Loucy (cell line): Measurements from ENCODE around the gene BCAS1.

Experiments used
- H2AFZ ChIP-seq: fragments of 200-600 bp; sonication (generic); 2 replicates; pipeline ENCODE4 v1.6.0; 2016; ENCODE audit warnings: antibody characterized with exemption, mild to moderate bottlenecking, low read length, moderate library complexity
- H3F3A ChIP-seq: fragments of 200-600 bp; 2 replicates; pipeline ENCODE4 v1.6.0; 2016; ENCODE audit warnings: antibody characterized with exemption, low read depth, mild to moderate bottlenecking
- H3K27me3 ChIP-seq: fragments of 200-600 bp; sonication (generic); 2 replicates; pipeline ENCODE4 v1.6.1; 2014; ENCODE audit warnings: low read length, mild to moderate bottlenecking; ENCODE audit not compliant: insufficient read depth, poor library complexity, severe bottlenecking
- H3K36me3 ChIP-seq: fragments of 200-600 bp; sonication (generic); 2 replicates; pipeline ENCODE4 v1.6.1; 2016; ENCODE audit warnings: low read length; ENCODE audit not compliant: insufficient read depth
- H3K4me1 ChIP-seq: fragments of 200-600 bp; sonication (generic); 2 replicates; pipeline ENCODE4 v1.5.1; 2014; ENCODE audit warnings: low read length, mild to moderate bottlenecking; ENCODE audit not compliant: insufficient read depth, poor library complexity, severe bottlenecking
- H3K4me2 ChIP-seq: fragments of 200-600 bp; sonication (generic); 2 replicates; pipeline ENCODE4 v1.6.0; 2014; ENCODE audit warnings: antibody characterized with exemption, low read length, low read depth, mild to moderate bottlenecking; ENCODE audit not compliant: poor library complexity, severe bottlenecking
- H3K4me3 ChIP-seq: fragments of 200-600 bp; sonication (generic); 2 replicates; pipeline ENCODE4 v1.5.1; 2014; ENCODE audit warnings: low read length, mild to moderate bottlenecking, mixed read lengths; ENCODE audit not compliant: poor library complexity, severe bottlenecking
- H3K79me2 ChIP-seq: fragments of 200-600 bp; sonication (generic); 2 replicates; pipeline ENCODE4 v1.6.1; 2014; ENCODE audit warnings: low read length; ENCODE audit not compliant: insufficient read depth
- H3K9ac ChIP-seq: fragments of 200-600 bp; sonication (generic); 2 replicates; pipeline ENCODE4 v1.6.0; 2014; ENCODE audit warnings: mild to moderate bottlenecking, low read depth, low read length, moderate library complexity; ENCODE audit not compliant: poor library complexity, severe bottlenecking
- H3K9me2 ChIP-seq: fragments of 200-600 bp; sonication (generic); replicated peaks from 2 replicates; pipeline ENCODE4 v1.6.1; 2016; ENCODE audit warnings: low read depth, low read length, mixed read lengths
- H3K9me3 ChIP-seq: fragments of 200-600 bp; sonication (generic); 2 replicates; pipeline ENCODE4 v1.6.1; 2014; ENCODE audit warnings: mild to moderate bottlenecking, antibody characterized with exemption, low read length, low read depth; ENCODE audit not compliant: insufficient read depth
- H4K20me1 ChIP-seq: fragments of 200-600 bp; sonication (generic); 2 replicates; pipeline ENCODE4 v1.6.0; 2014; ENCODE audit warnings: antibody characterized with exemption, low read length, mild to moderate bottlenecking; ENCODE audit not compliant: insufficient read depth, poor library complexity, severe bottlenecking
- CTCF ChIP-seq: fragments of 200-600 bp; sonication (generic); conservative IDR thresholded peaks from 2 replicates; pipeline ENCODE4 v1.5.1; 2014; ENCODE audit warnings: mild to moderate bottlenecking, antibody characterized with exemption, low read length
- EZH2phosphoT487 ChIP-seq: fragments of 200-600 bp; IDR thresholded peaks from 2 replicates; pipeline ENCODE4 v1.6.1; 2018; ENCODE audit warnings: antibody characterized with exemption, mild to moderate bottlenecking, moderate library complexity, borderline replicate concordance

Gene BCAS1

DNA sequence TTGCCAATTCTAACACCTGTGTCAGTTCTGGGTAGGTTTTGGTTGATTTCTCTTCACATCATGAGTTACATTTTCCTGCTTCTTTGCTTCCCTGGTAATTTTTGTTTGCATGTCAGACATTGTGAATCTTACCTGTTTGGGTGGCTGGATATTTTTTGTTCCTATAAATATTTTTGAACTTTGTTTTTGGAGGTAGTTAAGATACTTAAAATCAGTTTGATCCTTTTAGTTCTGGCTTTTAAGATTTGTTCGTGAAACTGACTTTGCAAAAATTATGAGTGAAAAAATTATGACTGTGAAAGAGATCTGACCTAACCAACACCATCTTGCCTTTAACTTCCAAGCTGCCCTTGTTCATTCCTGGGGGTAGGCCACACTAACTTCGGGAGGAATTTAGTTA, 69.5 kb downstream of the BCAS1 start:
- TF ChIP-seq CTCF: no peak
- no peak for TF ChIP-seq EZH2phosphoT487

DNA sequence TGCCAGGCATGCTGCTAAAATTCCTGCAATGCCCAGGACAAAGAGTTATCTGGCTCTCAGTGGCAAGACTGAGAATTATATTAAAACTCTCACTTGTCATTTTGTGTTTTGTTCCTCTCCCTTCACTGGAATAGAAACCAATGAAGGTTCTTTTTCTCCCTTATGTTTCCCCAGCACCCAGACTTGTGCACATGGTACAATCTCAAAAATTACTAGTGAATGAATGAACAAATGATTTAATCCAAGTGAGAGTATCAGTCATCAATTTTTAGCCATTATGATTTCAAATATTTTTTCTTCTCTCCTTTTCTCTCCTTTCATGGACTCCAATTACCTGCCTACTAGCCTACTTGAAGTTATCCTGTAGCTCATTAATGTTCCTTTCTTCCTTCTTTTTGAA, 70.1 kb downstream of the BCAS1 start:
- Histone ChIP-seq H3K9me2 (no peaks in the 10 kb centered on the region), H2AFZ (no peak overlapping the region)

More for the DNA sequence above, 69.5 kb downstream of the BCAS1 start:
- Histone ChIP-seq H3K4me3 (no peak overlapping the region), H3K79me2 (no peaks in the 10 kb centered on the region), H4K20me1 (no peaks in the 10 kb centered on the region), H3K36me3 (no peaks in the 10 kb centered on the region), H3K9ac (no peak overlapping the region), H3K4me1 (no peaks in the 10 kb centered on the region), H3F3A (no peaks in the 10 kb centered on the region), H3K9me2 (no peaks in the 10 kb centered on the region), H3K27me3 (no peaks in the 10 kb centered on the region), H3K4me2 (no peak overlapping the region), H2AFZ (no peak overlapping the region), H3K9me3 (no peaks in the 10 kb centered on the region)

GRCh38 chr20:53999077-53999476, 71.3 kb downstream of the BCAS1 start:
- Histone ChIP-seq H3K9me3 (no peaks in the 10 kb centered on the region), H3K9ac (no peak overlapping the region), H3K36me3 (no peaks in the 10 kb centered on the region), H4K20me1 (no peaks in the 10 kb centered on the region), H3K4me2 (no peak overlapping the region), H2AFZ (no peak overlapping the region), H3F3A (no peaks in the 10 kb centered on the region), H3K4me3 (no peak overlapping the region), H3K79me2 (no peaks in the 10 kb centered on the region), H3K9me2 (no peaks in the 10 kb centered on the region), H3K27me3 (no peaks in the 10 kb centered on the region), H3K4me1 (no peaks in the 10 kb centered on the region)
- TF ChIP-seq EZH2phosphoT487 (no peak), CTCF (no peak)

More for the DNA sequence above, 70.1 kb downstream of the BCAS1 start:
- Histone ChIP-seq H3K36me3 (no peaks in the 10 kb centered on the region), H4K20me1 (no peaks in the 10 kb centered on the region), H3K27me3 (no peaks in the 10 kb centered on the region), H3K9ac (no peak overlapping the region), H3K79me2 (no peaks in the 10 kb centered on the region), H3K4me1 (no peaks in the 10 kb centered on the region), H3K9me3 (no peaks in the 10 kb centered on the region), H3K4me2 (no peak overlapping the region), H3K4me3 (no peak overlapping the region), H3F3A (no peaks in the 10 kb centered on the region)
- no peak for TF ChIP-seq CTCF
- TF ChIP-seq EZH2phosphoT487: no peak
